Mesendoderm (in vitro differentiated cells): Measurements from ENCODE around the gene RIT2.

Source experiments
- DNase-seq: peaks from one replicate; pipeline ENCODE4 v3.0.0; 2013
- H2AK5ac ChIP-seq: 2 replicates; pipeline ENCODE4 v1.6.1; 2013; ENCODE audit warnings: low read length, inconsistent platforms
- H2BK120ac ChIP-seq: 2 replicates; pipeline ENCODE4 v1.6.1; 2013; ENCODE audit warnings: low read depth, mild to moderate bottlenecking, low read length, moderate library complexity, mixed read lengths
- H2BK15ac ChIP-seq: replicated peaks from 2 replicates; pipeline ENCODE4 v1.6.1; 2013; ENCODE audit warnings: low read depth, mild to moderate bottlenecking, moderate library complexity
- H2BK5ac ChIP-seq: 2 replicates; pipeline ENCODE4 v1.6.1; 2013; ENCODE audit warnings: low read length, inconsistent platforms
- H3K18ac ChIP-seq: 2 replicates; pipeline ENCODE4 v1.6.1; 2013; ENCODE audit warnings: mild to moderate bottlenecking, low read length, mixed read lengths
- H3K23ac ChIP-seq: one replicate; pipeline ENCODE4 v1.6.1; 2013; ENCODE audit warnings: low read length
- H3K27ac ChIP-seq: 2 replicates; pipeline ENCODE4 v1.5.1; 2013; ENCODE audit warnings: low read depth, mild to moderate bottlenecking, inconsistent platforms, low read length, moderate library complexity
- H3K27me3 ChIP-seq: 2 replicates; pipeline ENCODE4 v1.6.1; 2013; ENCODE audit warnings: low read length, control low read depth, mild to moderate bottlenecking, inconsistent platforms; ENCODE audit not compliant: insufficient read depth, poor library complexity
- H3K36me3 ChIP-seq: 2 replicates; pipeline ENCODE4 v1.6.1; 2013; ENCODE audit warnings: low read length, inconsistent platforms; ENCODE audit not compliant: control insufficient read depth, insufficient read depth
- H3K4ac ChIP-seq: one replicate; pipeline ENCODE4 v1.6.1; 2013; ENCODE audit warnings: low read depth, mild to moderate bottlenecking, low read length, moderate library complexity
- H3K4me1 ChIP-seq: 2 replicates; pipeline ENCODE4 v1.6.1; 2013; ENCODE audit warnings: low read depth, low read length, inconsistent platforms; ENCODE audit not compliant: control insufficient read depth
- H3K4me2 ChIP-seq: 2 replicates; pipeline ENCODE4 v1.6.1; 2013; ENCODE audit warnings: low read length
- H3K4me3 ChIP-seq: 2 replicates; pipeline ENCODE4 v1.5.1; 2013; ENCODE audit warnings: mild to moderate bottlenecking, low read length
- H3K56ac ChIP-seq: one replicate; pipeline ENCODE4 v1.6.1; 2013; ENCODE audit warnings: low read length
- H3K79me1 ChIP-seq: 2 replicates; pipeline ENCODE4 v1.6.1; 2013; ENCODE audit warnings: low read length, inconsistent platforms
- H3K79me2 ChIP-seq: 2 replicates; pipeline ENCODE4 v1.6.1; 2013; ENCODE audit warnings: mild to moderate bottlenecking, low read length; ENCODE audit not compliant: control insufficient read depth, insufficient read depth
- H3K9ac ChIP-seq: 2 replicates; pipeline ENCODE4 v1.6.1; 2013; ENCODE audit warnings: low read length, inconsistent platforms
- H4K5ac ChIP-seq: one replicate; pipeline ENCODE4 v1.6.1; 2013; ENCODE audit warnings: low read length
- H4K8ac ChIP-seq: one replicate; pipeline ENCODE4 v1.6.1; 2013; ENCODE audit warnings: low read depth, mild to moderate bottlenecking, control low read depth, low read length, moderate library complexity
- whole genome bisulfite sequencing: extraction: QIAGEN DNeasy Blood & Tissue Kit; methylation state at CpG from one replicate; pipeline ENCODE4 v1.1.7; 2013; ENCODE audit warnings: low lambda C conversion rate, missing lambda C conversion rate; ENCODE audit not compliant: insufficient coverage; ENCODE audit errors: extremely low coverage; 5-methylcytosine and 5-hydroxymethylcytosine counted together

Gene RIT2

GRCh38 chr18:43130716-43131260 lies 15.3 kb upstream of the RIT2 start:
- Histone ChIP-seq H4K8ac (no peak overlapping the region), H2BK120ac (no peak overlapping the region), H3K9ac (no peak overlapping the region), H3K18ac (peak overlapping the region; percentile 60), H4K5ac (no peak overlapping the region), H3K79me1 (no peaks in the 10 kb centered on the region), H2BK5ac (no peak overlapping the region), H2AK5ac (no peak overlapping the region), H3K79me2 (no peaks in the 10 kb centered on the region), H3K36me3 (no peaks in the 10 kb centered on the region), H3K4ac (no peak overlapping the region), H2BK15ac (no peak overlapping the region), H3K4me1 (no peaks in the 10 kb centered on the region), H3K27ac (no peak overlapping the region), H3K4me2 (no peak overlapping the region), H3K4me3 (no peak overlapping the region), H3K23ac (no peak overlapping the region), H3K56ac (no peak overlapping the region), H3K27me3 (no peaks in the 10 kb centered on the region)
- no CpG with 5 or more reads among the region's 5 CpGs for WGBS
- no peak for DNase-seq

- DNase-seq = no peak
Measured at GRCh38 chr18:43129946-43130524, 14.6 kb upstream of the RIT2 start.

GRCh38 chr18:43125471-43125870 lies 10.0 kb upstream of the RIT2 start:
- Histone ChIP-seq H3K4me2 (no peak overlapping the region), H4K5ac (no peak overlapping the region), H2BK15ac (no peak overlapping the region), H3K56ac (no peak overlapping the region), H3K4ac (no peak overlapping the region), H3K4me1 (no peaks in the 10 kb centered on the region), H3K79me1 (no peaks in the 10 kb centered on the region), H3K9ac (no peak overlapping the region), H2BK120ac (no peak overlapping the region), H3K4me3 (no peak overlapping the region), H3K27ac (no peak overlapping the region), H4K8ac (no peak overlapping the region), H2AK5ac (no peak overlapping the region), H3K27me3 (no peaks in the 10 kb centered on the region), H3K23ac (no peak overlapping the region), H3K79me2 (no peaks in the 10 kb centered on the region), H2BK5ac (no peak overlapping the region), H3K18ac (no peak overlapping the region), H3K36me3 (no peaks in the 10 kb centered on the region)
- no CpG with 5 or more reads among the region's 3 CpGs for WGBS
- DNase-seq = no peak

More at GRCh38 chr18:43129946-43130524, 14.6 kb upstream of the RIT2 start:
- Histone ChIP-seq H3K4me1 (no peaks in the 10 kb centered on the region), H4K5ac (no peak overlapping the region), H3K4ac (no peak overlapping the region), H2BK5ac (no peak overlapping the region), H3K27ac (no peak overlapping the region), H3K9ac (no peak overlapping the region), H3K18ac (no peak overlapping the region), H2BK15ac (no peak overlapping the region), H2BK120ac (no peak overlapping the region), H4K8ac (no peak overlapping the region), H2AK5ac (no peak overlapping the region), H3K79me2 (no peaks in the 10 kb centered on the region), H3K27me3 (no peaks in the 10 kb centered on the region), H3K4me3 (no peak overlapping the region), H3K56ac (no peak overlapping the region), H3K4me2 (no peak overlapping the region), H3K23ac (no peak overlapping the region), H3K79me1 (no peaks in the 10 kb centered on the region), H3K36me3 (no peaks in the 10 kb centered on the region)
- WGBS = no CpG with 5 or more reads among the region's 5 CpGs

- no peak overlapping the region for H3K18ac ChIP-seq
- H3K79me1 ChIP-seq = no peaks in the 10 kb centered on the region
- H3K27me3 ChIP-seq = no peaks in the 10 kb centered on the region
- H3K4me2 ChIP-seq = no peak overlapping the region
- DNase-seq = no peak
- H2AK5ac ChIP-seq = no peak overlapping the region
- no peak overlapping the region for H2BK5ac ChIP-seq
- H3K56ac ChIP-seq = no peak overlapping the region
- H4K5ac ChIP-seq = no peak overlapping the region
- H2BK15ac ChIP-seq = no peak overlapping the region
- H3K79me2 ChIP-seq = no peaks in the 10 kb centered on the region
- H3K36me3 ChIP-seq = no peaks in the 10 kb centered on the region
- no peak overlapping the region for H3K27ac ChIP-seq
- H3K4me3 ChIP-seq = no peak overlapping the region
- no peak overlapping the region for H3K4ac ChIP-seq
- H4K8ac ChIP-seq = no peak overlapping the region
- H3K9ac ChIP-seq = no peak overlapping the region
- H3K4me1 ChIP-seq = no peaks in the 10 kb centered on the region
- no peak overlapping the region for H3K23ac ChIP-seq
- no peak overlapping the region for H2BK120ac ChIP-seq
Measured at GRCh38 chr18:43122955-43123354, 7.5 kb upstream of the RIT2 start.

GRCh38 chr18:43116699-43117294 lies 1.3 kb upstream of the RIT2 start:
- Histone ChIP-seq H3K27me3 (no peaks in the 10 kb centered on the region), H3K23ac (no peak overlapping the region), H2BK120ac (no peak overlapping the region), H3K4me2 (no peak overlapping the region), H4K8ac (no peak overlapping the region), H3K36me3 (no peaks in the 10 kb centered on the region), H3K79me2 (no peaks in the 10 kb centered on the region), H3K4me1 (no peaks in the 10 kb centered on the region), H2BK15ac (no peak overlapping the region), H2AK5ac (no peak overlapping the region), H3K4me3 (no peak overlapping the region), H2BK5ac (no peak overlapping the region), H3K4ac (no peak overlapping the region), H3K79me1 (no peaks in the 10 kb centered on the region), H3K56ac (no peak overlapping the region), H3K27ac (no peak overlapping the region), H3K18ac (no peak overlapping the region), H3K9ac (no peak overlapping the region), H4K5ac (no peak overlapping the region)
- no peak for DNase-seq
- no CpG with 5 or more reads among the region's 2 CpGs for WGBS
